ENCODE data around the gene CEP95.

DNA sequence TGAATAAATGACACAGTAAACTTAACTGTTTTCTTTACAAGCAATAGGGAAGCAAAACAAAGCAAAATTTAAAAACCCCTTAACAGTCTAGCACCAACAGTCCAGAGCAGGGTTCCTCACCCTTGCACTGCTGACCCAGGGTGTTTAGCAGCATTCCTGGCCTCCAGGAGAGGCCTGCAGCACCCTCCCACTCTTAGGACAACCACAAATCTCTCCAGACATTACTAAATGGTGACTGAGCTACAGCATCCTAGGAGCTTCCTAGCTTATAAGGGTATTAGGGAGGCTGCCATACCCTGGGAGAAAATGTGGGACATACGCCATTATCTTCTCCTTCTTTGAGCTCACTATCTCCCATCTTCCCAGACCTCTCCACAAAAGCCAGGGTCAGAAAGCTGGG is 25.8 kb upstream of the CEP95 start:
- no peak for TF ChIP-seq SMC3 (IDR thresholded peaks at IDR 0.05; ENCODE audit: borderline replicate concordance, low read length)
- no peak for TF ChIP-seq CTCF (IDR thresholded peaks at IDR 0.05 in 2 of 3, conservative IDR thresholded peaks at IDR 0.05 in 1 of 3; ENCODE audit: control insufficient read depth in 2 of 3, extremely low read depth in 1 of 3, insufficient read depth in 1 of 3, low read depth in 3 of 3, low read length in 3 of 3)
- no peak for TF ChIP-seq RCOR1 (conservative IDR thresholded peaks at IDR 0.05; ENCODE audit: low read depth, low read length)
- TF ChIP-seq YY1 (IDR thresholded peaks at IDR 0.05; ENCODE audit: low read depth, low read length) = no peak
- no peak for TF ChIP-seq MYC (IDR thresholded peaks at IDR 0.05; ENCODE audit: insufficient read depth, insufficient read length, insufficient replicate concordance, low read length, severe bottlenecking)
- TF ChIP-seq ZNF274 (IDR thresholded peaks at IDR 0.05; ENCODE audit: insufficient read depth, insufficient read length) = no peak
- no peak for TF ChIP-seq CEBPB (IDR thresholded peaks at IDR 0.05; ENCODE audit: borderline replicate concordance in 1 of 2, low read depth in 2 of 2, low read length in 2 of 2)
- TF ChIP-seq MEF2A (IDR thresholded peaks at IDR 0.05; ENCODE audit: insufficient read depth, low read depth, low read length) = no peak
- no peak for TF ChIP-seq HSF1 (IDR thresholded peaks at IDR 0.05; ENCODE audit: low read depth, low read length)

All from GM12878 (cell line).